GM19239 (cell line): ENCODE results near the gene STAC2.
"Not testable (repeated sequence)": the region's sequence is repeated elsewhere in the genome, so short reads cannot be mapped to it uniquely, and the experiment has no call there.

Source experiments
- DNase-seq: peaks from one replicate; pipeline ENCODE4 v3.0.0; 2011; ENCODE audit warnings: low spot score; ENCODE audit not compliant: insufficient read length
- FAIRE-seq: peaks from 2 replicates; lab custom pipeline; 2011; peaks lifted over from hg19 to GRCh38; lab: Jason Lieb, UNC

The STAC2 gene

GRCh38 chr17:39169101-39169500 is 56.6 kb downstream of the STAC2 start:
- DNase-seq (no peak), FAIRE-seq (no peak)

DNA sequence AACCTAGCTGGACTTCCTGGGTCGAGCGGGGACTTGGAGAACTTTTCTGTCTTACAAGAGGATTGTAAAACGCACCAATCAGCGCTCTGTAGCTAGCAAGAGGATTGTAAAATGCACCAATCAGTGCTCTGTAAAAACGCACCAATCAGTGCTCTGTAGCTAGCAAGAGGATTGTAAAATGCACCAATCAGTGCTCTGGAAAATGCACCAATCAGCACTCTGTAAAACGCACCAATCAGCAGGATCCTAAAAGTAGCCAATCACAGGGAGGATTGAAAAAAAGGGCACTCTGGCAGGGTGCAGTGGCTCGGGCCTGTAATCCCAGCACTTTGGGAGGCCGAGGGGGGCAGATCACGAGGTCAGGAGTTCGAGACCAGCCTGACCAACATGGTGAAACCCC is 57.2 kb downstream of the STAC2 start:
- not testable (repeated sequence) for FAIRE-seq, DNase-seq

GRCh38 chr17:39167476-39167875 is 58.3 kb downstream of the STAC2 start:
- FAIRE-seq (no peak), DNase-seq (no peak)

GRCh38 chr17:39166437-39167335 is 59.1 kb downstream of the STAC2 start:
- DNase-seq (no peak), FAIRE-seq (no peak)

DNA sequence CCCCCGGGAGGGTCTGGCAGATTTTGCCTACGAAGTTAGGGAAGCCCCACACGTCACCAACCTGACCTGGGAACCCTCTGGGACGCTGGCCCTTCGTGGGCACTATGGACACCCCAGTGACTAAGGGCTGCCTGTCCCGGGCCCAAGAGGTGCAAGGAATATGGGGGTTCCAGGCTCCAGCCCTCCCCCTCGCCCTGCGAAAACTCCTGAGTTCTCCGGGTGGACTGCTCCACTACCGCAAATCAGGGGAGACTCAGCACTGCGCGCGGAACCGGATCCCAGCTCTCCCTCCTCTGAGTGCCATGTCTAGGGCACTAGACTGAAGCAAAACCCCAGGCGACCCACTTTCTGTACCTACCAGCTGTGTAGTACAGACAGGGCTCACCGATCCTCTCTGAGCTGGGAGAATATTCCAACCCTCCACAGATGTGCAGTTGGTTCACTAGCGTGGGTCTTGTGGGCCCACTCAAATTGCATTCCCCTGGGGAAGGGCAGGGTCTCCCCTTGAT is 59.9 kb downstream of the STAC2 start, which contains the start of gene ARL5C:
Gene ARL5C (minus strand): TSS at position 321 of the 509 bp plus-strand sequence. CDS start 401 bp downstream, outside the sequence.
- DNase-seq, result no peak
- no peak for FAIRE-seq

DNA sequence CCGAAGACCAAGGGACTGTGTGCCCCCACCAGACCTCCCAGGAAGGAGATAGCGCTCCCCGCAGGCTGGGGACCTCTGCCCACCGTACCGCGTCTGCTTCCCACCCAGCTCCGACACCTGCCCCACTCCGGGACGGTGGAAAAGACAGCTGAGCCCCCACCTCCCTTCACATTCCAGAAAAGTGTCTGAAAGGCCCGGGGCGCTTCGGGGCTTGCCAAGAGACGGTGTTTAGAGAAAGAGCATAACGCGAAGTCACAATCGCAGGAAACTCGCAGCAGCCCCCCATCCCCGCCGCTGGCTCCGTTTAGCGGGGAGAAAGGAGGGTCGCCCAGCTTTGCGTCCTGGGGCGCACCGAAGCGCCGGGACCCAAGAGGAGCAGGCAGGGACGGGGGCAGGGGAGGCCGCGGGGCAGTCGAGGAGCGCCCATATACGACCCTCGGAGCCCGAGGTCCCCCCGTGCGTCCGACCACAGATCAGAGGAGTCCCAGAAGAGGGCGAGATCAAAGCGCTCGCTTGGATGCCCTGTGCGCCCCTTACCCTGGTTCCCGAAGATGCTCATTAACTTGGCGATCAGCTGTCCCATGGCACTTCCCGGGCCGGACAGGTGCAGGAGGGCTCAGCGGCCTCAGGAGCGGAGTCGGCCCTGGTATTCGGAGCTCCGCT is 60.4 kb downstream of the STAC2 start:
- no peak for DNase-seq
- FAIRE-seq, result no peak

DNA sequence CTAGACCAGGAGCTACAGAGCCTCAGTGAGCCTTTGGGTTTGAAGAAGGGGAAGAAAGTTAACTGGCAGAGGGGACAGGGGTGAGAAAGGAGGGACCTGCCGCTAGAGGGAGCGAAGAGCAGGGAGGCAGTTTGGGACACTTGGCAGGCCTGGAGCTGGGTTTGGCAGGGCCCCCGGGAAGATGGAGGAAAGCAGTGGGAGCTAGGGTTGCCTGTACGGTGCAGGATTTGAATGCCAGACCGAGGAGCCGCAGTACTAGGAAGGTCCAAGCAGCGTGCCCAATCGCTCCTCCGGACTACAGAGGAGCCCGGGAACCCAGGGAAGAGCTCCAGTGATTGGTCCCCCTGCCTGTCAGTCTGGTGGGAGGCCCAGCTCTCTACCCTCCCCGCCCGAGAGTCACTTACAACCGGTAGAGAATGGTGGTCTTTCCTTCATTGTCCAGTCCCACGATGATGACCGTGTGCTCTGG is 61.0 kb downstream of the STAC2 start:
- DNase-seq (peak; percentile 88), FAIRE-seq (peak; percentile 90)

DNA sequence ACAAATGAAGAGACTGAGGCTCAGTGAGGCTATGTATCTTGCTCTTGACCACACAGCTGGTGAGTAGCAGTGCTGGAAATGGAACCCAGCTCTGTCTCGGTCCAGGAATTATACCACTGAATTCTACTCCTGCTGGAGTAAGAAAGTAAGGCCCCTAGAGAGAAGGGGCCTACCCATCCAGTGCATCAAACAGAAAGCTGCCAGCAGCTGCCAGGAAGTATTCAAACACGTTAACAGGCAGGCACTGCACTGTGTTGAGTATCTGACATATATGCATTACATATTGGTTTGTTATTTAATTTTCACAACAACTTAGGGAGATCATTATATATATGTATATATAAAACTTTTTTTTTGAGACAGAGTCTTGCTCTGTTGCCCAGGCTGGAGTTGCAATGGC is 63.8 kb downstream of the STAC2 start:
- no peak for DNase-seq
- FAIRE-seq, result no peak
